OCI-LY1 (cell line): ENCODE data around the gene SYNM.

Experiments used
- CTCF ChIP-seq: fragments of 200-600 bp; sonication (generic), shearing (Covaris generic); IDR thresholded peaks from 2 replicates; pipeline ENCODE4 v1.5.1; 2017; ENCODE audit warnings: mild to moderate bottlenecking, antibody characterized with exemption, low read length, moderate library complexity, mixed read lengths
- EZH2 ChIP-seq: fragments of 200-600 bp; sonication (generic), shearing (Covaris generic); IDR thresholded peaks from 2 replicates; pipeline ENCODE4 v1.8.0; 2017; ENCODE audit warnings: borderline replicate concordance, mixed run types, mild to moderate bottlenecking, antibody characterized with exemption, low read length, moderate library complexity, mixed read lengths

- TF ChIP-seq CTCF (no peak), EZH2 (no peak)
These were observed 15.3 kb downstream of the SYNM start for GRCh38 chr15:99120050-99120777.
